GM10847 (cell line): Measurements from ENCODE around the gene PDLIM5.

Experiments
- POLR2A ChIP-seq: IDR thresholded peaks from 2 replicates; pipeline ENCODE4 v1.6.1; 2011; ENCODE audit not compliant: insufficient read length; ENCODE audit errors: extremely low read depth

Gene PDLIM5

DNA sequence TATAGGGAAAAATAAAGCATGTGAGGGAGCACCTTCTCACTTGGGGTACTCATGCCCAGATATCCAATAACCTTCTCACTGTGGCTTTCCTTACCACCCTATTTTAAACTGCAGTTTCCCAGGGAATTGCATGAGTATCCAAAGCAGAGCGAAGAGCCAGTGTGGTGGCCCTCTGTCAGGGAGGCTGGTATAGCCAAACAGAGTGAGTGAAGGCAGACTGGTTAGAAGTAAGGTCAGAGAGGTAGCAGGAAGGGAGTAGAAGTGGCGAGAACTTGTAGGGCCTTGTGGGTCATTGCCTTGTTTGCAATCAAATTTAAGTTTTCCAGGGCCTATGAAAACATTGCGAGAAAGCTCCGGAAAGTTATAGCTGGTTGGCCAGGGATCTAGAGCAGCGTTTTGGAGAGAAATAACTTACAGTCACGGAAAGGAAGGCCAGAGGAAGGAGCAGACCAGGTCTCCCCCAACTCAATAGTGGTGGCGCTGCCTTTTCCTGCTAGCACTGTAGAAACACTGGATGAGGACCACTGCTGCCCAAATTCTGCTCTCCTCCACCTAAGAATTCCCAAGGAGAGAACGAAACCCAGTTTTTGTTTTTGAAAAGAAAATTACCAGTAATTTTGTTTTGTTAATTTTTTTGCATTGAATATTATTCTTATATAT, 77.2 kb downstream of the PDLIM5 start:
- no peak for TF ChIP-seq POLR2A

DNA sequence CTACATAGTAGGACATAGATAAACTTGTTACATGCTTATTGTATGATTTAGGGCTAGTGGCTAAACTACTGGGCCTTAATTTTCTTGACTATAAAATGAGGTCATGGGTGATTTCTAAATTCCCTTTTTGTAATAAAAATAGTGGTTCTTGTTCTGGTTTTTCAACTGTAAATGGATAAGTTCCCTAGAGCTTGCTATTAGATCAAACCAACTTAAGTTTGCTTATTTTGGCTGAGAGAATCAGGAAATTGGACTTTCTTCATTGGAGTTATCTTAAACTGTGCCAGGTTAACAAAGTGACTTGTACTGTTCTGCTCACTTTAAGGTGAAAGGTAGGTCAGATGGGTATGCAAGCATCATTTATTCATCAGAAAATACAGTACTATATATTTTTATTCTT, 78.3 kb downstream of the PDLIM5 start:
- TF ChIP-seq POLR2A: no peak

DNA sequence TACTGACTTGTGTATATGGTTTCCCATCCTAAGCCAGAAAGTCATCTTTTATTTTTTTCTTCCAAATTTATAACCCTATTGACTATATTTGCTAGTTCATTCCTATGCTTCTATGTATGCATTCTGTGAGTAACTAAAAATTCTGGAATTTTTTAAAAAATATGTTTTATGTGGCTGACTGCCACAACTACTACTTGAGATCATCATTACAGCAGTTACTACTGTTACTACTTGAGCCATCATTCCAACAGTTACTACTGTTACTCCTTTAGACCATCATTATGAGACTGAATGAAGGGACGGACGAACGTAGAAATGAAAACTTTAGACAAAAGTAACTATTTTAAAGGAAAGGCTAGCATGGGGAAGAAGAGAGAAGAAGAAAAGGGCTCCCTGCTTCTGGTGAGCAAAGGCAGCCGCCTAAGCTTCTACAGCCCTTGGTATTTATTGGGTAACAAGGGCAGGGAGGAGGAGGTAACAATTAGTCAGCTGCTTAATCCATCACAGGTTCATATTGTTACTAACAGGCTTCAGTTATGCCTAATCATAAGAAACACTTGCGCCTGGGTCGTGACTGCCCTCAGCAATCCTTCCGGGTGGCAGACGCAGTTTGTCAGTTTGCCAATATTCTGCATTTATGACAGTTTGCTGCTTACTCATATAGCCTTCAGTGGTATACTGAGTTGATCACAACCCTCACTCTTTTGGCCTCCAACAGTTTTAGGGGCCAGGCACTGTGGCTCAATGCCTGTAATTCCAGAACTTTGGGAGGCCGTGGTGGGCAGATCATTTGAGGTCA, 80.4 kb downstream of the PDLIM5 start:
- TF ChIP-seq POLR2A: no peak

DNA sequence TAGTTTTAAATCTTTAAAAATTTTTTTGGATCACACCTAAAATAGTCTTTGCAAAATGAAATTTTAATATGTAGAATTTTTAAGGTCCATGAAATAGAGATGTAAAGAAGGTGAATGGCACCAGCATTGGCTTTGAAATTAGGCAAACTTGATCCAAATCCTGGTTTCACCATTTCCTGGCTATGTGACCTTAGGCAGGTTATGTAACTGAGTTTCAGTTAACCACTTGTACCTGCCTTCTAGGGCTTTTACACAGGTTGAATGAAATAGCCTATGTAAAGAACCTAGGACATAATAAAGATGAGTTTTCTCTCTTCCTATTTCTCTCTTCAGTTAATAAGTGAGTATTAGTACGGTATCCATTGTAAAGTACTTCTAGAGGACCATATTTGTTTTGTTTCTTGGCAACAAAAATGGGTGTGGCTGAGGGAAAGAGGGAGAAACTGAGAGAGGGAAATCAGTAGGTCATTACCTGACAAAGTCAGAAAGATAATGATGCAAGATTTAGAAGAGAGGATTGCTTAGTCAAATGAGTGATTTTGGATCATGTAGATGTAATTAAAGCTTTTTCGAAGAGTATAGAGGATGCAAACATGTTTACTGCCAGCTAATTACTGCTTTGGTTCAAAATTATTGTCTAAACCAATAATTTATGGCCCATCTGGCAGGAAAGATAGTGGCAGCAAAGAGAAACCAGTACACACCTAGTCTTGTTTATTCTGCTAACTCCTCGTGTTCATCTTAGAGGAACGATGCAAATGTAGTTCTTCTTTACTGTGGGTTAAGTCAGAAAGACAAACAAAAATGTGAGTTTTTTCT, 81.9 kb downstream of the PDLIM5 start:
- TF ChIP-seq POLR2A: no peak

DNA sequence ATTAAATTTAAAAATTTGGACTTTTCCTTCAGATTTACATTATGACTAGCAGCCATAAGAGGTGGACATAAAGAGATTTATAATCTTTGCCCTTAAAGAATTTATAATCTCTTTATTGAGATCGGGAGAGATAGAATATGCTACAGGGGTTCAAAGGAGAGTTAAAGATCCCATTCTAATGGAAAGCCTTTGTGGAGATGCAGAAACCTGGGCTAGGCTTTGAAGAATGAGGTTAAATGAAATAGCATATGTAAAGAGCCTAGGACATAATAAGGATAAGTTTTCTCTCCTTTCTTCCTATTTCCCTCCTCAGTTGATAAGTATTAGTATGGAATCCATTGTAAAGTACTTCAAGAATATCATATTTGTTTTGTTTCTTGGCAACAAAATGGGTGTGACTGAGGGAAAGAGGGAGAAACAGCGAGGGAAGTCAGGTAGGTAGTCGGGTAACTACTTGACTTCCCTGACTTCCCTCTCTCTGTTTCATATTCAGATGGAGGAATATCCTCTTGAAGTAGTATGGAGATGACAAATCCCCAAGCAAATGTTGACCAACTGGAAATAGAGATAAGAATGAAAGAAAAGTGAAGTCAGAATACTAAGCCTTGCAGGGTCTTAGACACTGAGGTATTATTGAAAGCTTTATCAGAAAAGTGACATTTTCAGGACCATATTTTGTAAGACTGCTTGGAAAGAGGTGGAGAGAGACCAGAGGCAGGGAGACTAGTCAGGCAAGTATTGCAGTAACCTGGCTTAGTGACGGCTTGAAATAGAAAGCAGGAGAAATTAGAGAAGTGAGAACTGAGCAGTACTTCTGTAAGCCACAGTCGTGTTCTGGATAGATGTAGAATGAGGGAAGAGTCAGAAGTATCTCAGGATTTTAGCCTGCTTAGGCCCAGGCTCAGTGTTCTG, 82.9 kb downstream of the PDLIM5 start:
- no peak for TF ChIP-seq POLR2A

DNA sequence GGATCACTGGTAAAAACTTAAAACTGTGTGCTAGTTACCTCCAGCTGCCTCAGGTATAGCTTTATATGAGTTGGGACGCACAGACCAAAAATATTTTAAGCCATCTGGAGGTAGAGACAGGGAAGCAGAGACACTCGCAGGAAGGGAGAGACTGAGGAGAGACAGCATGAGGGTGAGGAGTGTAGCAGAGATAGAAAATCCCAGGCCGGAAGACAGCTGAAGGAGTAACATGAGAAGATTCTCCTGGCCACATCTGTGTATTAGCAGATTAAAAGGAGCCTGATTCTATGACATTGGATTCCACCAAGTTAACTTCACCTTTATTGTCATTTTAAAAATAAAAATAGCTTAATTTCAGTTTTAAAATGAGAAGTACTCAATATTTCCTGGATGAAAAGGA, 84.3 kb downstream of the PDLIM5 start:
- TF ChIP-seq POLR2A: no peak

DNA sequence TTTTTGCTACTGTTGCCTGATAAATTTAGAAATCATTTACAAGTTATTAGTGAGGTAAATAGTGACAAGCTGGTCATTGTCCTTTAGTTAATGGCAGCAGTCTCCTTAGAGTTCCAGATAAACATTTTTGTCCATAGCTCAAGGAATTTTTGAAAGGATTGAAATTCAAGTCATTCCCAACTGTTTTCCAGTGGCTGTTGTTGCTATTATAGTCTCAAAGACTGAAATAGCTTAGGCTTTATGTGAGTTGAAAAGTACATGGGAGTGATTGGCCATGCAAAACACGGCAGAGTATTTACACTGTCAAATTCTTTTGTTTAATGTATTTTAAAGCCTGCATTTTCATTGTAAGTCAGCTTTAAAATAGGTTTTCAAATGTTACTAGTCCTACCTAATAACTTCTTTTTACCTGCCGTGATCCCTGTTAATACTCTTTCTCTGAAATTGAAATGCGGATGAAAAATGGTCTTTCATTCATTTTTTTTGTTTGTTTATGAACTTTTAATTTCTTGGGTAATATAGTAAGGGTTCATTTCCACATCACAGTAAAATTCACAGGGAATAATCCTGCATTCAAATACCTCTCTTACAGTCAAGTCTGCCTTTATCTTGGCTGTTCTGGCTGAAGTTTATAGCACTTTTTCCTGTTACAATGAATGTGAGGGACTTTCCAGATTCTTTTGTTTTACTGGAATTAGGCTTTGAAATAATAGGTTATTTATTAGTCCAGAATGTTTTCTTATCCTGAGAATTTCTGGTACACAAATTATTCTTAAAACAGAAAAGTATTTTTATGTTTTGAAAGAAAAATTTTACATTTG, 85.1 kb downstream of the PDLIM5 start:
- no peak for TF ChIP-seq POLR2A

DNA sequence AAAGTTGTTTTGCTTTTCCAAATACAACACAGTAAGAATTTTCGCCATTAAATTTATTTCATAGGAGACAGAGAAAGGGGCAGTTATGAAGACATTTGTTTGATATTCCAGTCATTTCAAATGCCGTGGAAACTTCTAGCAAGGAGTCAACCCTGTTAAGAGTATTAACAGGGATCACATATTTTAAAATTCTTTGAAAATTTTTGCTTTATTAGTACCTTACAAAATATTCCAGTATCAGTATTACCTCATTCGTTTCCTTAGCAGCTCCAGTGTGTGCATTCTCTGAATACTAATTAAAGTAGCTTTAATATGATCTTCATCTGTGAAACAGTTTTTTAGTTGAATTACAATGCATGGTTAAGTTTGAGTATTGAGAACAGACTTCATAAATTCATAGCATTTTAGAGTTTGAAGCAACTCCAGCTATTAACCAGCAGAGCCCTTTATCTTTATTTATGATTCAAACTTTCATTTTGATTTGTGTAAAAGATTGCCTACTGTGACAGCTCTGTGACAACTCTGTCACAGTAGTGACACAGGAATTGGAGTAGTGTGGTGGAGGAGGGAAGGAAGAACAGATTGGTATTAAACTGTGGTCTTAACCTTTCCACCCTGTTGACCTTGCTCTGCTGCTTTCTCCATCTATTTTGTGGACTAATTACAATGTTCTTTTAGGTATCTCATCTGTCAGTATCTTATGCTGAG, 86.3 kb downstream of the PDLIM5 start:
- no peak for TF ChIP-seq POLR2A

DNA sequence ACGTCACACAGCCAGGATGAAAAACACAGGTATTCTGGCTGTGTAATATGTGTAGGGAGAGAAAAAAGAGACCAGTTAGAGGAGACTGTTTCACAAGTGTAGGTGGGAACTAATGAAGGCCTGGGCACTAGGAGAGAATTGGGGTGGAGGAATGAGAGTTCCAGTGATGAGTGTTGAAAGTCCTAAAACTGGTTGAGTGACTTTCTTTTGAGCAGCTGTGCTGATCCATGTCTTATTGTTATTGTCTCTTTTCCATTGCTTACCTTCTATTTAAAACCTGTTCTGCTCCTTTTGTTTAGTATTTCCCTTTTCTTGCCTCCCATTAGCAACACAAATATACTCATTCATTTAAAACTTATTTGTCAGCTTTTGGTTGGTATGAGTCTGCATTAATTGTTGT, 88.7 kb downstream of the PDLIM5 start:
- TF ChIP-seq POLR2A: no peak

DNA sequence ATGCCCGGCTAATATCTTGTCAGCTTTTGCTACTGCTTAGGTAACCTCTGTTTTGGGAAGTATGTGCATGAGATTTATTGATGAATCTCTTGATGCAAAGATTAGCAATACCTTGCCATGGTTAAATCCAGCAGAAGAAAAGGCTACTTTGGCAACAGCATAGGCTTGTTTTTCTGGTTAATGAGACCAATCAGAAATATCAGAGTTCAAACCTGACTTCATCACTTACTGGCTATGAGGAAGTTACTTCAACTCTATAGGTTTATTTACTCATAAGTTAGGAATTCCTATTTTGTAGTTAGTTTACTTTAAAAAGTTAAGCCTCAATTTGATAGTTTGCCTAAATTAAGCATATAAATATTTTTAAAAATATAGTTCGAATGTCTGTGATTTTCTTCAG, 93.1 kb downstream of the PDLIM5 start:
- TF ChIP-seq POLR2A: no peak

DNA sequence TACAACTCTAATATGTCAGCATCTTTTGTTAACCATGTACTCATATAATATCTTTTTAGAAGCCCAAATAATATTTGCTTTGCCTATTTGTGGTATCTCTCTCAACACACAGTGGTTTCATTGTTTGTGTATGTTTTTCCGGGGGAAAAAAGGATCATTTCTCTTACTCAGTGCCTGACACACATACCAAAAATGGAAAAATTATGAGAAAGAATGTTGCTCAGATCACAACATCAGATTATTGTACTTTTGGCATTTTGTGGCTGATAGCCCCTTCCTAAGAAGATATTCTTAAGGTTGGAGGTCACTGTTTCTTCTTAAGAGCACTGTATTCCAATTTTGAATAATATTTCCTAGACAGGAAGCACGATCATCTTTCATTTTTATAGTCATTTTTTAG, 93.6 kb downstream of the PDLIM5 start:
- TF ChIP-seq POLR2A: no peak

DNA sequence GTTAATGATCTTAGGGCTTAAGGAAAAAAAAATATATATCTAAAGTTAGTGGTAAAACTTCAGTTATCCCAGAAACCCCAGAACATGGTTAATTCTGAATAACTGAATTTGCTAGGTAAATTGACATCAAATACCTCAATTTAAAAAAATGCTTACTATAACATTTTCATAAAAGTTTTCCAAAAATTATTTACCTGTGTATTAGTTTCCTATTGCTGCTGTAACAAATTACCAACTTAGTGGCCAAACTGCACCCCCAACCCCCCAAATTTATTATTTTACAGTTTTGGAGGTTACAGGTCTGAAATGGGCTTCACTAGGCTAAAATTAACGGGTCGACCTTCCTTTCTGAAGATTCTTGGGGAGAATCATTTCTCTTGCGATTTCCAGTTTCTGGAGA, 95.2 kb downstream of the PDLIM5 start:
- TF ChIP-seq POLR2A: no peak

DNA sequence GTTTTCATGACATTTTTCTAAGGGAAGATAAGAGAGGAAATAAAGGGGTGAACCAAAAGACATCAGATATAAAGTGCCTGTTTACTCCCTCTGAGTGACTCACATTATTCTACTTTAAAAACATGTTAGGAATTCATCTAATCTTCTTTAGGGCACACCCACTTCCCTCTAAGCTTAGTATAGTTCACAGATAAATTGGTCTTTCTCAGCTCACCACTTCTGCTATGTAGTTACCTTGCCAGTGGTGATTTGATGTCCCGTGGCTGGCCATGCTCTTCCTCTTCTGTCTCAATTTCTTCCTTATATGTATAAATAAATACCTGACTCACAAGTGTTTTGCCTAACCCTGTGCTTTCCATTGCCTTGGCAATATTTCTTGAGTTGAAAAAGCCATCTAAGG, 96.8 kb downstream of the PDLIM5 start:
- TF ChIP-seq POLR2A: no peak
